Astrocyte of the cerebellum (primary cell): Measurements from ENCODE around the gene OR10W1.

ENCODE experiments used
- DNase-seq: peaks from one replicate; pipeline ENCODE4 v3.0.0-alpha.2; 2011; ENCODE audit warnings: low read depth
- H3K4me3 ChIP-seq: 2 replicates; pipeline ENCODE4 v1.5.1; 2011; ENCODE audit warnings: mild to moderate bottlenecking, low read depth, low read length, moderate library complexity
- in situ Hi-C: cut with HindIII; loops from 2 replicates; pipeline ENCODE4 v1.10.0; 2017; ENCODE audit warnings: low sequenced_read_pairs
- TF ChIP-seq, protein P1 (sequence below): IDR thresholded peaks from 2 replicates; pipeline ENCODE4 v1.5.1; 2012; ENCODE audit warnings: low read length, low read depth, moderate library complexity, mild to moderate bottlenecking; ENCODE audit errors: missing control alignments

OR10W1 gene, protein sequence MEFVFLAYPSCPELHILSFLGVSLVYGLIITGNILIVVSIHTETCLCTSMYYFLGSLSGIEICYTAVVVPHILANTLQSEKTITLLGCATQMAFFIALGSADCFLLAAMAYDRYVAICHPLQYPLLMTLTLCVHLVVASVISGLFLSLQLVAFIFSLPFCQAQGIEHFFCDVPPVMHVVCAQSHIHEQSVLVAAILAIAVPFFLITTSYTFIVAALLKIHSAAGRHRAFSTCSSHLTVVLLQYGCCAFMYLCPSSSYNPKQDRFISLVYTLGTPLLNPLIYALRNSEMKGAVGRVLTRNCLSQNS

DNA sequence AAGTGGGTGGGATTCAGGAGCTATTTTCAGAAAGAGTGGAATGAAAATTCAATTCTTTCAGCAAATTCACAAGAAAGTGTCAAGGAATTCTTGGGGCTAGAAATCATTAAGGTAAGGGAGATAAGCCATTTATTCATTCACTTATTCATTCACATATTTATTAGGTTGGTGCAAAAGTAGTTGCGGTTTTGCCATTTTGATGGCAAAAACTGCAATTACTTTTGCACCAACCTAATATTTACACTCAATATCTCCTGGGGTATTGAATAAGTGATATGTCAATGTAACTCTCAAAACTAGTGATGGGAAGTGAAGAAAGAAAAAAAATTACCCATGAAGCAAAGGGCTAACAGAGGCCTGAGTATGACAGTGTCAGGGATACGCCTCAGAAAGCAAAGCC lies at the start of gene OR10W1:
Gene OR10W1, minus strand, starts transcription at position 119 of the 400 bp plus-strand sequence. CDS start 402 bp downstream, outside the sequence.
- no peak for DNase-seq
- TF ChIP-seq, protein P1, sequence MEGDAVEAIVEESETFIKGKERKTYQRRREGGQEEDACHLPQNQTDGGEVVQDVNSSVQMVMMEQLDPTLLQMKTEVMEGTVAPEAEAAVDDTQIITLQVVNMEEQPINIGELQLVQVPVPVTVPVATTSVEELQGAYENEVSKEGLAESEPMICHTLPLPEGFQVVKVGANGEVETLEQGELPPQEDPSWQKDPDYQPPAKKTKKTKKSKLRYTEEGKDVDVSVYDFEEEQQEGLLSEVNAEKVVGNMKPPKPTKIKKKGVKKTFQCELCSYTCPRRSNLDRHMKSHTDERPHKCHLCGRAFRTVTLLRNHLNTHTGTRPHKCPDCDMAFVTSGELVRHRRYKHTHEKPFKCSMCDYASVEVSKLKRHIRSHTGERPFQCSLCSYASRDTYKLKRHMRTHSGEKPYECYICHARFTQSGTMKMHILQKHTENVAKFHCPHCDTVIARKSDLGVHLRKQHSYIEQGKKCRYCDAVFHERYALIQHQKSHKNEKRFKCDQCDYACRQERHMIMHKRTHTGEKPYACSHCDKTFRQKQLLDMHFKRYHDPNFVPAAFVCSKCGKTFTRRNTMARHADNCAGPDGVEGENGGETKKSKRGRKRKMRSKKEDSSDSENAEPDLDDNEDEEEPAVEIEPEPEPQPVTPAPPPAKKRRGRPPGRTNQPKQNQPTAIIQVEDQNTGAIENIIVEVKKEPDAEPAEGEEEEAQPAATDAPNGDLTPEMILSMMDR, result no peak
- H3K4me3 ChIP-seq, result no peak within 1 kb of the TSS
- in situ Hi-C loops, result no loop called here

DNA sequence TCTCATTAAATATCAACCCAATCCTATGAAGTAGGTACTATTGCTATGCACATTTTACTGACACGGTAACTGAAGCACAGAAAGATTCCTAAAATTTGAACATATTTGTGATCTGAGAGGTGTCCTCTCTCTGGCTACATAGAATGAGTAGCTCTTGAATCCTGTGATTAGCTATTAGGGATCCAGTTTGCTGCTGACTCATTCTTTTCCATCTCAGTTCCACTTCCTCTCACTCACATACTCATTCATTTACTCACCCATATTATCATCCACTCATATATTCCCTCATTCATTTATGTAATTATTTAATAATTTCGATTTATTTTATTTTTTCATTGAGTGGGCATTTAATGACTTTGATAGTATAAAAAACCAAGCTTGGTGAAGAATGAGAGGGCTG lies 48.1 kb upstream of the OR10W1 start:
- no peak overlapping the region for H3K4me3 ChIP-seq
- no peak for DNase-seq
- in situ Hi-C loops, result no loop called here
- TF ChIP-seq, protein P1, result no peak

DNA sequence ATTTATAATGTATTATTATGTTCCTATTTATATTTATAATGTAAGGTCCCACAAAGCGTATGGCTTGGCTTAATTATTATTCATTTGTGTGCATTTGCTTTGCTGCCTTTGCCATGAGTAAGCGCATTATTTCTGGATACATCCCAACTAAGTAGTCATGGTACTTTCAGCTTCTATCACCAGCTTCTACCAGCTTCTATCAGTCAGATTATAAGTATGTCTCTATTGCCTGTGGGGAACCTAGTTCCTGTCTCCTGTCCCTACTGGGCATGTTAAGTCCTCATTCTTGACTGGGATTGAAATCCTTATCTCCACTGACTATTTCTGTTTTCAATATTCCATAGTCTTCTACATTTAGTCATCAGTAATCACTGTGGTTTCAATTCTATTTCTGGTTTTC lies 33.5 kb upstream of the OR10W1 start:
- TF ChIP-seq, protein P1, result no peak
- in situ Hi-C loops, result no loop called here
- no peak for DNase-seq
- no peak overlapping the region for H3K4me3 ChIP-seq

DNA sequence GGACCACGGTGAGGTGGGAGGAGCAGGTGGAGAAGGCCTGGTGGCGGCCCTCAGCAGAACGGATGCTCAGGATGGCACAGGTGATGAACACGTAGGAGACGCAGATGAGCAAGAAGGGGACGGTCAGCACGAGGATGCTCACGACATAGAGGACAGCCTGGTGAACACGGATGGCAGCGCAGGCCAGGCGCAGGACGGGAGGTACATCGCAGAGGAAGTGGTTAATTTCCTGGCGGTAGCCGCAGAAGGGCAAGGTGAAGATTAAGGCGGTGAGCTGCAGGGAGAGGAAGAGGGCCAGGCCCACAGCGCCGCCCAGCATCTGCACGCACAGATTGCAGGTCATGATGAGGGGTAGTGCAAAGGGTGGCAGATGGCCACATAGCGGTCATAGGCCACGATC lies 24.0 kb upstream of the OR10W1 start:
- in situ Hi-C loops, result no loop called here
- TF ChIP-seq, protein P1, result no peak

DNA sequence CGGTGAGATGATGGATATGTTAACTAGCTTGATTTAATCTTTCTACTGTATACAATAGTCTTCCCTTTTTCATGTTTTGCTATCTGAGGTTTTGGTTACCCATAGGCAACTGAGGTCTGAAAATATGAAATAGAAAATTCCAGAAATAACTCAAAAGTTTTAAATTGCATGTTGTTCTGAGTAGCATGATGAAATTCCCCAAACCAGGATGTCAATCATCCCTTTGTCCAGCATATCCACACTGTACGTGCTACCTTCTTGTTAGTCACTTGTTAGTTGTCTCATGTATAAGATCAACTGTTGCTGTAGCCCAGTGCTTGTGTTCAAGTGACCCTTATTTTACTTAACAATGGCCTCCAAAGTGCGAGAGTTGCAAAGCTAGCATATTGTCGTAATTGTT lies 21.2 kb upstream of the OR10W1 start:
- in situ Hi-C loops, result no loop called here
- no peak overlapping the region for H3K4me3 ChIP-seq
- TF ChIP-seq, protein P1, result no peak
- DNase-seq, result no peak

More for the DNA sequence above, 24.0 kb upstream of the OR10W1 start:
- H3K4me3 ChIP-seq, result no peak overlapping the region
- no peak for DNase-seq

DNA sequence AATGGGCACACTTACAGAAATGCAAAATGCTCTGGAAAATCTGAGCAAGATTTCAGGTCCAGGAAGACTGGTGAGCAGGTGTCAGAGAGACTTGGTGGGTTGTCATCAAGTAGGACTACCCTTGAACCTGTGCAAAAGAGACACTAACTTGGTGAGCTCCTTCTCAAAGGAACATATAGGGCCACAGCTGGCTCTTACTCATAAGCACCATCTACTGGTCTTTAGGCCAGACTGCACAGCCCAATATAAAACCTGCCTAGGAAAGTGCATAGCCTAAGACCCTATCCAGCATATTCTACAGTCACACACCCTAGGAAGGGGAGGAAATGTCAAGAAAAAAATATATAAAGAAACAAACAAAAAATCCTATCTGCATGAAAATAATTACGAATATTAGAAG lies 18.2 kb upstream of the OR10W1 start:
- no peak for DNase-seq
- no peak overlapping the region for H3K4me3 ChIP-seq
- TF ChIP-seq, protein P1, result peak; percentile 45
- in situ Hi-C loops, result no loop called here
